ENCODE results near the gene SRI. TPM values are rescaled to one million over a fixed set of nuclear protein-coding genes. Genes with fewer than 3 reads are reported as not detected.

SRI gene
- total RNA-seq, 1 experiment from 2014 or later, result 136 TPM

GRCh38 chr7:88172842-88173241 lies 47.0 kb downstream of the SRI start:
- Histone ChIP-seq H4K5ac (ENCODE audit: insufficient read length, low read depth, low read length) (no peak overlapping the region), H3K79me2 (ENCODE audit: insufficient read depth, low read length) (no peaks in the 10 kb centered on the region), H3K9ac (ENCODE audit: extremely low read depth, insufficient read length, low read length) (no peak overlapping the region), H3K4ac (ENCODE audit: low read depth, low read length) (no peak overlapping the region), H3K79me1 (ENCODE audit: insufficient read depth, low read depth, low read length, poor library complexity, severe bottlenecking) (no peaks in the 10 kb centered on the region), H3K4me1 (ENCODE audit: insufficient read depth, low read length) (no peaks in the 10 kb centered on the region), H2BK12ac (ENCODE audit: insufficient read length, low read depth, low read length) (no peak overlapping the region), H2AFZ (ENCODE audit: low read length) (no peak overlapping the region), H4K20me1 (ENCODE audit: control insufficient read depth, insufficient read depth, insufficient read length) (no peaks in the 10 kb centered on the region), H3K27me3 (ENCODE audit: insufficient read depth, low read length) (no peaks in the 10 kb centered on the region), H2BK5ac (ENCODE audit: insufficient read length, low read length) (no peak overlapping the region), H3K23ac (ENCODE audit: insufficient read length, low read depth, low read length) (no peak overlapping the region), H3T11ph (ENCODE audit: low read length) (no peak overlapping the region), H3K4me2 (ENCODE audit: insufficient read depth, insufficient read length, low read length) (no peak overlapping the region), H4K91ac (ENCODE audit: insufficient read length, low read depth, low read length) (no peak overlapping the region), H4K8ac (replicated peaks; ENCODE audit: insufficient read length, low read depth, low read length) (no peak overlapping the region), H3K56ac (ENCODE audit: insufficient read length, low read depth, low read length) (no peak overlapping the region), H2AK5ac (ENCODE audit: insufficient read length, low read length) (no peak overlapping the region), H3K27ac (ENCODE audit: insufficient read length, low read depth, low read length) (no peak overlapping the region), H2BK15ac (ENCODE audit: low read depth, low read length) (no peak overlapping the region), H3K18ac (ENCODE audit: insufficient read length, low read depth, low read length) (no peak overlapping the region), H2BK120ac (ENCODE audit: low read depth, low read length, poor library complexity, severe bottlenecking) (no peak overlapping the region), H3K9me3 (ENCODE audit: control insufficient read depth, low read depth, low read length) (no peaks in the 10 kb centered on the region), H3K23me2 (ENCODE audit: insufficient read length, low read depth, low read length, poor library complexity, severe bottlenecking) (no peaks in the 10 kb centered on the region), H3K14ac (ENCODE audit: insufficient read depth, low read length) (no peak overlapping the region), H2BK20ac (ENCODE audit: low read depth, low read length, poor library complexity, severe bottlenecking) (no peak overlapping the region)
- TF ChIP-seq CTCF (conservative IDR thresholded peaks at IDR 0.05), result no peak
- no CpG with 5 or more reads among the region's 4 CpGs for WGBS (ENCODE audit: extremely low coverage, insufficient read length, low lambda C conversion rate)
- H3K36me3 Mint-ChIP-seq (ENCODE audit: insufficient read depth in 1 of 3, low read depth in 3 of 3), result no peaks in the 10 kb centered on the region
- no peaks in the 10 kb centered on the region for H3K4me1 Mint-ChIP-seq
- H3K27ac Mint-ChIP-seq, result no peak overlapping the region
- no peaks in the 10 kb centered on the region for H3K9me3 Mint-ChIP-seq
- H3K4me3 Mint-ChIP-seq, result no peak overlapping the region
- no peaks in the 10 kb centered on the region for H3K27me3 Mint-ChIP-seq (ENCODE audit: low read depth)
- no peak for DNase-seq
